Fibroblast of the aortic adventitia (primary cell): ENCODE data around the gene ENOX2. TPM values are rescaled to one million over a fixed set of nuclear protein-coding genes. Genes with fewer than 3 reads are reported as not detected.
A peak's percentile ranks its signal among the peaks of the same experiment; 100 is the strongest.

Experiments
- DNase-seq: peaks from one replicate; pipeline ENCODE4 v3.0.0-alpha.2; 2010; ENCODE audit warnings: low read depth
- H3K4me3 ChIP-seq: 2 replicates; pipeline ENCODE4 v1.5.1; 2011; ENCODE audit warnings: low read depth, mild to moderate bottlenecking, control low read depth, low read length, moderate library complexity
- CTCF ChIP-seq: IDR thresholded peaks from 2 replicates; pipeline ENCODE4 v1.5.1; 2011; ENCODE audit warnings: mild to moderate bottlenecking, low read length, control low read depth, inconsistent platforms; ENCODE audit not compliant: insufficient read depth
- total RNA-seq: library from RNA; depleted of rRNA; stranded (reverse); fragments of >200 nt; gene quantifications from 2 replicates; pipeline ENCODE4 v1.2.3, GENCODE V29; 2012; ENCODE audit warnings: low replicate concordance

Gene ENOX2
- total RNA-seq, 1 donor, result 13.2 TPM

GRCh38 chrX:130575831-130576389 is 327.1 kb downstream of the ENOX2 start:
- DNase-seq, result peak; percentile 57
- peak; percentile 94 for TF ChIP-seq CTCF

More at GRCh38 chrX:130575831-130576389, 327.1 kb downstream of the ENOX2 start:
- no peak overlapping the region for H3K4me3 ChIP-seq

Other genes starting within 250 kb of the ENOX2 start
- not detected in 2 replicates for gene ARHGAP36, start 155.1 kb upstream of the ENOX2 start, total RNA-seq